HepG2 (cell line): ENCODE results near the gene TP63. TPM values are rescaled to one million over a fixed set of nuclear protein-coding genes. Genes with fewer than 3 reads are reported as not detected.

ENCODE experiments used
- ATAC-seq: fragments of 200-7000 bp; cut with Tn5 transposase; 3 replicates; pipeline ENCODE4 v1.9.1; 2020; ENCODE audit warnings: mild to moderate bottlenecking, moderate library complexity
- BruUV-seq: library from RNA; stranded (reverse); fragments of 400-500 nt; replicated peaks from 2 replicates; lab custom pipeline; 2021; lab: Mats Ljungman, UMichigan
- CTCF ChIA-PET: fragments of 300-600 bp; formaldehyde crosslinking; extraction: SDS; loops from one replicate; lab custom pipeline; 2021; ENCODE audit warnings: low total read pairs, inconsistent platforms, low intra/inter-chr PET ratio; lab: Yijun Ruan, JAX
- POLR2A ChIA-PET: fragments of 350-600 bp; sonication (Branson Sonifier 250); formaldehyde crosslinking; loops from one replicate; lab custom pipeline; 2020; ENCODE audit warnings: antibody characterized with exemption, inconsistent platforms; lab: Yijun Ruan, JAX
- DNase-seq: peaks from one replicate; pipeline ENCODE4 v3.0.0-alpha.2; 2015; ENCODE audit warnings: low spot score
- FAIRE-seq: peaks from 3 replicates; lab custom pipeline; 2011; peaks lifted over from hg19 to GRCh38; lab: Jason Lieb, UNC
- H2AFZ ChIP-seq: one replicate; pipeline ENCODE4 v1.6.1; 2011; ENCODE audit warnings: low read length, inconsistent platforms
- H3K27ac ChIP-seq: fragments of 300-600 bp; 3 replicates; pipeline ENCODE4 v1.8.0; 2011; ENCODE audit warnings: mixed run types, mild to moderate bottlenecking, mixed read lengths, low read length, inconsistent platforms; ENCODE audit not compliant: insufficient read depth; ENCODE audit errors: extremely low read length
- H3K27me3 ChIP-seq, 2 experiments: fragments of 200-600 bp in 1 of 2; 2 replicates in 1 of 2; 3 replicates in 1 of 2; pipeline versions ENCODE4 v1.6.0 to v1.8.0; 2011; ENCODE audit warnings: low read length in 2 of 2, mild to moderate bottlenecking in 2 of 2, moderate library complexity in 2 of 2, inconsistent platforms in 1 of 2; ENCODE audit not compliant: insufficient read depth in 2 of 2, control insufficient read depth in 1 of 2
- H3K36me3 ChIP-seq, 2 experiments: fragments of 200-600 bp in 1 of 2; replicated peaks in 1 of 2; 2 replicates in 1 of 2; 3 replicates in 1 of 2; pipeline versions ENCODE4 v1.5.1 to v1.8.0; 2011; ENCODE audit warnings: low read length in 2 of 2, inconsistent platforms in 1 of 2; ENCODE audit not compliant: insufficient read depth in 2 of 2, control insufficient read depth in 1 of 2
- H3K4me1 ChIP-seq: 2 replicates; pipeline ENCODE4 v1.5.1; 2012; ENCODE audit warnings: low read length, inconsistent platforms; ENCODE audit not compliant: insufficient read depth
- H3K4me2 ChIP-seq: 2 replicates; pipeline ENCODE4 v1.6.0; 2011; ENCODE audit warnings: low read depth, low read length, inconsistent platforms
- H3K4me3 ChIP-seq, 3 experiments: fragments of 200-600 bp in 1 of 3; sonication (generic), shearing (Covaris generic) in 1 of 3; replicated peaks in 1 of 3; 2 replicates each; pipeline ENCODE4 v1.5.1; 2011 to 2016; ENCODE audit warnings: low read length in 3 of 3, inconsistent platforms in 2 of 3, low read depth in 2 of 3, mild to moderate bottlenecking in 2 of 3, control low read depth in 1 of 3, mixed read lengths in 1 of 3; ENCODE audit not compliant: insufficient read depth in 1 of 3
- H3K79me2 ChIP-seq: one replicate; pipeline ENCODE4 v1.6.1; 2011; ENCODE audit warnings: low read length, inconsistent platforms; ENCODE audit not compliant: insufficient read depth
- H3K9ac ChIP-seq: 2 replicates; pipeline ENCODE4 v1.6.0; 2011; ENCODE audit warnings: mild to moderate bottlenecking, low read depth, low read length, inconsistent platforms; ENCODE audit not compliant: insufficient read depth
- H3K9me3 ChIP-seq: 2 replicates; pipeline ENCODE4 v1.5.1; 2012; ENCODE audit warnings: mild to moderate bottlenecking, low read length
- H4K20me1 ChIP-seq: 2 replicates; pipeline ENCODE4 v1.6.0; 2011; ENCODE audit warnings: inconsistent platforms, mild to moderate bottlenecking, low read length, moderate library complexity; ENCODE audit not compliant: insufficient read depth
- CHD2 ChIP-seq: IDR thresholded peaks from 2 replicates; pipeline ENCODE4 v1.6.1; 2011; ENCODE audit warnings: low read depth, low read length, improper control_type of control experiment
- ETS1 ChIP-seq: sonication (generic); formaldehyde crosslinking; IDR thresholded peaks from 2 replicates; pipeline ENCODE4 v1.4.0; 2020; ENCODE audit warnings: missing genetic modification reagents
- IRX3 ChIP-seq: sonication (generic); formaldehyde crosslinking; IDR thresholded peaks from 2 replicates; pipeline ENCODE4 v1.8.1; 2023; ENCODE audit warnings: mild to moderate bottlenecking, low read depth, missing genetic modification reagents, borderline replicate concordance
- KAT8 ChIP-seq: IDR thresholded peaks from 2 replicates; pipeline ENCODE4 v1.6.1; 2016; ENCODE audit warnings: missing genetic modification reagents, missing compliant biosample characterization
- MED13 ChIP-seq: sonication (generic); formaldehyde crosslinking; IDR thresholded peaks from 2 replicates; pipeline ENCODE4 v1.5.0; 2020; ENCODE audit warnings: missing genetic modification reagents
- SATB2 ChIP-seq: sonication (generic); formaldehyde crosslinking; IDR thresholded peaks from 2 replicates; pipeline ENCODE4 v1.5.0; 2020; ENCODE audit warnings: missing genetic modification reagents
- TBX3 ChIP-seq: fragments of 450-650 bp; IDR thresholded peaks from 2 replicates; pipeline ENCODE4 v1.6.1; 2017; ENCODE audit warnings: antibody characterized with exemption, mild to moderate bottlenecking, inconsistent platforms, borderline replicate concordance
- ZBTB43 ChIP-seq: sonication (generic); formaldehyde crosslinking; conservative IDR thresholded peaks from 2 replicates; pipeline ENCODE4 v1.4.0; 2020; ENCODE audit warnings: missing genetic modification reagents
- ZNF329 ChIP-seq: sonication (generic); formaldehyde crosslinking; IDR thresholded peaks from 2 replicates; pipeline ENCODE4 v1.9.0; 2021; ENCODE audit warnings: low read depth, mild to moderate bottlenecking, missing genetic modification reagents
- ZNF768 ChIP-seq: sonication (generic); formaldehyde crosslinking; IDR thresholded peaks from 2 replicates; pipeline ENCODE4 v1.4.0; 2020; ENCODE audit warnings: missing genetic modification reagents
- ZNF883 ChIP-seq: sonication (generic); formaldehyde crosslinking; IDR thresholded peaks from 2 replicates; pipeline ENCODE4 v1.5.1; 2020; ENCODE audit warnings: mild to moderate bottlenecking, missing genetic modification reagents; ENCODE audit errors: not compliant biosample characterization
- WGBS: methylation state at CpG from one replicate; pipeline ENCODE4 v1.1.6; 2017; ENCODE audit warnings: low lambda C conversion rate; 5-methylcytosine and 5-hydroxymethylcytosine counted together
- in situ Hi-C: cut with HindIII; loops from 2 replicates; pipeline ENCODE4 v1.10.0; 2017; ENCODE audit warnings: low pct_unique_long_range_greater_than_20kb; ENCODE audit not compliant: extremely low pct_ligation_motif_present
- intact Hi-C: fragments of 100-400 bp; cut with micrococcal nuclease; formaldehyde crosslinking; loops from one replicate; pipeline ENCODE4 v1.10.0; 2022; ENCODE audit not compliant: unreplicated experiment
- polyA plus RNA-seq, 8 experiments: library from polyadenylated mRNA; depleted of rRNA in 3 of 8; stranded (reverse) in 7 of 8; unstranded in 1 of 8; fragments of >200 nt; fragmentation: Illumina TruSeq in 4 of 8; extraction: Trizol in 4 of 8; gene quantifications; 2 replicates each; pipeline versions ENCODE4 v1.2.1 to v1.2.3, GENCODE V29; 2011 to 2016; ENCODE audit warnings: low read depth in 4 of 8, missing spikeins in 1 of 8, mixed read lengths in 1 of 8; ENCODE audit not compliant: insufficient read depth in 1 of 8
- total RNA-seq, 5 experiments: library from RNA; depleted of rRNA; stranded (reverse); fragments of >200 nt; fragmentation: Illumina TruSeq; extraction: Trizol; gene quantifications; 2 replicates each; pipeline ENCODE4 v1.2.3, GENCODE V29; 2016; ENCODE audit warnings: low read depth in 1 of 5
- TF ChIP-seq, protein P1 (sequence below): sonication (generic); formaldehyde crosslinking; IDR thresholded peaks from 2 replicates; pipeline ENCODE4 v1.4.0; 2020; ENCODE audit warnings: missing genetic modification reagents, borderline replicate concordance

The TP63 gene
- total and polyA plus RNA-seq, 2 of the 13 experiments (the other 11 are each of a cell fraction or from before 2014, with no cell fraction given): not detected

DNA sequence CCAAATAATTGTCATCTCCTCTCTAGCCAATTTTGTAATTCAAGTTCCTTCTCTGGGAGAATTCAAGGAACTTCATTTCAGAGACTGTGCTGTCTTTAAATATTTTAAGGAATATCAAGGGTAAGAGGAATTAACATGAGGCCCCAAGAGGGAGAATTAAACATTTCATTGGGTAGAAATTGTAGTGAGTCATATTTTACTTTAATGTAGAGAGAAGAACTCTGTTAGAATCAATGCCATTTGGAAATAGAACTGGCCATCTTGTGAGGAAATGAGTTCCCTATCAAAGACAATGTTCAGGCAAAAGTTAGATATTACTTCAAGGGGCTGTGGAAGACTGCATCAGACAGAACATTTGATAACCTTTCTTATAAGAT is 43.5 kb upstream of the TP63 start:
- Histone ChIP-seq H3K9me3 (no peaks in the 10 kb centered on the region), H2AFZ (no peak overlapping the region), H3K4me3 (no peak overlapping the region), H3K79me2 (no peaks in the 10 kb centered on the region), H3K4me1 (no peaks in the 10 kb centered on the region), H3K27ac (no peak overlapping the region), H3K4me2 (no peak overlapping the region), H3K9ac (no peak overlapping the region), H3K36me3 (no peaks in the 10 kb centered on the region), H4K20me1 (no peaks in the 10 kb centered on the region), H3K27me3 (no peaks in the 10 kb centered on the region)
- DNase-seq (no peak), ATAC-seq (no peak), FAIRE-seq (no peak)
- ChIA-PET CTCF (no interaction called here), POLR2A (no interaction called here)
- no peak for TF ChIP-seq ZBTB43 (CRISPR knock-in tag)
- TF ChIP-seq TBX3: no peak
- TF ChIP-seq, protein P1, sequence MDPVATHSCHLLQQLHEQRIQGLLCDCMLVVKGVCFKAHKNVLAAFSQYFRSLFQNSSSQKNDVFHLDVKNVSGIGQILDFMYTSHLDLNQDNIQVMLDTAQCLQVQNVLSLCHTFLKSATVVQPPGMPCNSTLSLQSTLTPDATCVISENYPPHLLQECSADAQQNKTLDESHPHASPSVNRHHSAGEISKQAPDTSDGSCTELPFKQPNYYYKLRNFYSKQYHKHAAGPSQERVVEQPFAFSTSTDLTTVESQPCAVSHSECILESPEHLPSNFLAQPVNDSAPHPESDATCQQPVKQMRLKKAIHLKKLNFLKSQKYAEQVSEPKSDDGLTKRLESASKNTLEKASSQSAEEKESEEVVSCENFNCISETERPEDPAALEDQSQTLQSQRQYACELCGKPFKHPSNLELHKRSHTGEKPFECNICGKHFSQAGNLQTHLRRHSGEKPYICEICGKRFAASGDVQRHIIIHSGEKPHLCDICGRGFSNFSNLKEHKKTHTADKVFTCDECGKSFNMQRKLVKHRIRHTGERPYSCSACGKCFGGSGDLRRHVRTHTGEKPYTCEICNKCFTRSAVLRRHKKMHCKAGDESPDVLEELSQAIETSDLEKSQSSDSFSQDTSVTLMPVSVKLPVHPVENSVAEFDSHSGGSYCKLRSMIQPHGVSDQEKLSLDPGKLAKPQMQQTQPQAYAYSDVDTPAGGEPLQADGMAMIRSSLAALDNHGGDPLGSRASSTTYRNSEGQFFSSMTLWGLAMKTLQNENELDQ (CRISPR knock-in tag): no peak
- no peak for TF ChIP-seq MED13 (CRISPR knock-in tag)
- no peak for TF ChIP-seq KAT8 (CRISPR knock-in tag)
- in situ Hi-C loops (no loop called here), intact Hi-C loops (no loop called here)
- BruUV-seq: no TSS peak

DNA sequence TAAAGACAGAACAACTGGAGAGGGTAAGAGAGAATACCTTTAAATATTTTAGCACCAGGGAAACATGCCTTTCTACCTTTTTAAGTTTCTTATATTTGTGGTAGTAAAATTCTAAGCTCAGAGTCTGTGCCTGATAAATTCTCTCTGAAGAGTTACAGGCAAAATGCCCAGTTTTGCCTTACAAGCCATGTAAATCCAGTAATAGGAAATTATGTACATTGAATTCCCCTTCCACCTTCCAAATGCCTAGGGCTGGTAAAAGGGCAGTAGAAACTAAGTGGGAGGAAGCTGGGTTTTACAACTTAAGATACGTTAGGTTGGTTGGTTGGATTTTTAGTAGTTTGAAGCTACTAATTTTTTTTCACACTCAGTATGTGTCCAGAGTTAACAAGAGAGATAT is 43.1 kb upstream of the TP63 start:
- DNase-seq (no peak), FAIRE-seq (no peak), ATAC-seq (no peak)
- Histone ChIP-seq H3K79me2 (no peaks in the 10 kb centered on the region), H4K20me1 (no peaks in the 10 kb centered on the region), H3K9me3 (no peaks in the 10 kb centered on the region), H3K27me3 (no peaks in the 10 kb centered on the region), H2AFZ (no peak overlapping the region), H3K4me2 (no peak overlapping the region), H3K4me3 (no peak overlapping the region), H3K4me1 (no peaks in the 10 kb centered on the region), H3K9ac (no peak overlapping the region), H3K36me3 (no peaks in the 10 kb centered on the region), H3K27ac (no peak overlapping the region)
- ChIA-PET CTCF (no interaction called here), POLR2A (no interaction called here)
- in situ Hi-C loops (no loop called here), intact Hi-C loops (no loop called here)
- WGBS: 3% methylated on average over 1 of the region's 1 CpG
- no TSS peak for BruUV-seq
- no peak for TF ChIP-seq IRX3 (CRISPR knock-in tag)
- no peak for TF ChIP-seq CHD2
- TF ChIP-seq ZNF329: no peak
- TF ChIP-seq ETS1: no peak
- no peak for TF ChIP-seq SATB2 (CRISPR knock-in tag)
- TF ChIP-seq ZNF768 (CRISPR knock-in tag): no peak
- no peak for TF ChIP-seq ZNF883 (CRISPR knock-in tag)
